Measurements from ENCODE around the gene CTBP2. TPM values are rescaled to one million over a fixed set of nuclear protein-coding genes. Genes with fewer than 3 reads are reported as not detected.
A peak's percentile ranks its signal among the peaks of the same experiment; 100 is the strongest.

Gene CTBP2
- total RNA-seq, 2 experiments from 2014 or later: 0.17 TPM; not detected in 1

GRCh38 chr10:124983321-124983720 lies 177.0 kb downstream of the CTBP2 start:
- Histone ChIP-seq H3K4me1 (ENCODE audit: insufficient read depth, low read length) (no peaks in the 10 kb centered on the region), H3K9me3 (ENCODE audit: control insufficient read depth in 1 of 2, insufficient read depth in 1 of 2, low read length in 2 of 2) (no peaks in the 10 kb centered on the region), H3K27me3 (ENCODE audit: control insufficient read depth in 1 of 2, insufficient read depth in 2 of 2, low read length in 2 of 2) (no peaks in the 10 kb centered on the region), H3K36me3 (ENCODE audit: insufficient read depth, low read length) (peaks cover 69% of the 10 kb centered on the region), H3K4me3 (ENCODE audit: low read length) (no peak overlapping the region), H3K27ac (ENCODE audit: low read depth in 1 of 2, low read length in 2 of 2) (no peak overlapping the region)
- ChIA-PET CTCF (no interaction called here), POLR2A (no interaction called here)
- intact Hi-C loops (cut with DNase I, micrococcal nuclease): loop anchor here in 1 of 2 experiments (5.0 kb wide), 1 partner anchor 56 kb away; no protein-coding TSS in a partner anchor
- no peaks in the 10 kb centered on the region for H3K4me1 Mint-ChIP-seq (ENCODE audit: low read depth)
- H3K9me3 Mint-ChIP-seq: no peaks in the 10 kb centered on the region
- no peak overlapping the region for H3K4me3 Mint-ChIP-seq
- H3K27me3 Mint-ChIP-seq: no peaks in the 10 kb centered on the region
- peak overlapping the region; percentile 37 for H3K27ac Mint-ChIP-seq
- ATAC-seq (ENCODE audit: poor library complexity): no peak
- no peak for DNase-seq
- peaks cover 94% of the 10 kb centered on the region for H3K36me3 Mint-ChIP-seq (ENCODE audit: low read depth)
- no peak for TF ChIP-seq CTCF (IDR thresholded peaks at IDR 0.05)

GRCh38 chr10:124978376-124978725 lies 182.0 kb downstream of the CTBP2 start:
- Mint-ChIP-seq H3K27me3 (no peaks in the 10 kb centered on the region), H3K27ac (no peak overlapping the region), H3K9me3 (no peaks in the 10 kb centered on the region), H3K4me3 (no peak overlapping the region), H3K4me1 (ENCODE audit: low read depth) (peaks cover 13% of the 10 kb centered on the region), H3K36me3 (ENCODE audit: low read depth) (peaks cover 84% of the 10 kb centered on the region)
- Histone ChIP-seq H3K4me3 (ENCODE audit: low read length) (no peak overlapping the region), H3K36me3 (ENCODE audit: insufficient read depth, low read length) (peaks cover 55% of the 10 kb centered on the region), H3K27ac (ENCODE audit: low read depth in 1 of 2, low read length in 2 of 2) (no peak overlapping the region), H3K9me3 (ENCODE audit: control insufficient read depth in 1 of 2, insufficient read depth in 1 of 2, low read length in 2 of 2) (no peaks in the 10 kb centered on the region), H3K4me1 (ENCODE audit: insufficient read depth, low read length) (peaks cover 14% of the 10 kb centered on the region), H3K27me3 (ENCODE audit: control insufficient read depth in 1 of 2, insufficient read depth in 2 of 2, low read length in 2 of 2) (no peaks in the 10 kb centered on the region)
- TF ChIP-seq CTCF (IDR thresholded peaks at IDR 0.05): no peak
- ATAC-seq (ENCODE audit: poor library complexity): no peak
- no peak for DNase-seq
- CTCF ChIA-PET: no interaction called here
- POLR2A ChIA-PET: no interaction called here
- intact Hi-C loops (cut with DNase I, micrococcal nuclease): no loop called here

- Histone ChIP-seq H3K36me3 (ENCODE audit: insufficient read depth, low read length) (peaks cover 50% of the 10 kb centered on the region), H3K4me1 (ENCODE audit: insufficient read depth, low read length) (peaks cover 14% of the 10 kb centered on the region), H3K27me3 (ENCODE audit: control insufficient read depth in 1 of 2, insufficient read depth in 2 of 2, low read length in 2 of 2) (no peaks in the 10 kb centered on the region), H3K27ac (ENCODE audit: low read depth in 1 of 2, low read length in 2 of 2) (no peak overlapping the region), H3K9me3 (ENCODE audit: control insufficient read depth in 1 of 2, insufficient read depth in 1 of 2, low read length in 2 of 2) (no peaks in the 10 kb centered on the region), H3K4me3 (ENCODE audit: low read length) (no peak overlapping the region)
- POLR2A ChIA-PET: no interaction called here
- no peak overlapping the region for H3K4me3 Mint-ChIP-seq
- CTCF ChIA-PET: no interaction called here
- peaks cover 84% of the 10 kb centered on the region for H3K36me3 Mint-ChIP-seq (ENCODE audit: low read depth)
- no peak for ATAC-seq (ENCODE audit: poor library complexity)
- no peaks in the 10 kb centered on the region for H3K27me3 Mint-ChIP-seq
- no peak for TF ChIP-seq CTCF (IDR thresholded peaks at IDR 0.05)
- peaks cover 13% of the 10 kb centered on the region for H3K4me1 Mint-ChIP-seq (ENCODE audit: low read depth)
- DNase-seq: no peak
- intact Hi-C loops (cut with DNase I, micrococcal nuclease): no loop called here
- no peaks in the 10 kb centered on the region for H3K9me3 Mint-ChIP-seq
- peak overlapping the region; percentile 6 for H3K27ac Mint-ChIP-seq
These were observed 182.6 kb downstream of the CTBP2 start for GRCh38 chr10:124977648-124978375.

All from CD4-positive, alpha-beta T cell (primary cell).